GM18505 (cell line): Measurements from ENCODE around the gene KCNMB4.
"Not testable (repeated sequence)": the region's sequence is repeated elsewhere in the genome, so short reads cannot be mapped to it uniquely, and the experiment has no call there.

ENCODE experiments used
- ATAC-seq: cut with Tn5 transposase; IDR thresholded peaks from one replicate; pipeline ENCODE4 v1.9.1; 2021; ENCODE audit not compliant: unreplicated experiment
- POLR2A ChIP-seq: IDR thresholded peaks from 4 replicates; pipeline ENCODE4 v1.6.1; 2011; ENCODE audit warnings: borderline replicate concordance; ENCODE audit not compliant: insufficient read depth, insufficient read length; ENCODE audit errors: extremely low read depth

KCNMB4 gene

GRCh38 chr12:70355972-70356371 lies 10.1 kb upstream of the KCNMB4 start:
- ATAC-seq, result no peak
- TF ChIP-seq POLR2A, result no peak

DNA sequence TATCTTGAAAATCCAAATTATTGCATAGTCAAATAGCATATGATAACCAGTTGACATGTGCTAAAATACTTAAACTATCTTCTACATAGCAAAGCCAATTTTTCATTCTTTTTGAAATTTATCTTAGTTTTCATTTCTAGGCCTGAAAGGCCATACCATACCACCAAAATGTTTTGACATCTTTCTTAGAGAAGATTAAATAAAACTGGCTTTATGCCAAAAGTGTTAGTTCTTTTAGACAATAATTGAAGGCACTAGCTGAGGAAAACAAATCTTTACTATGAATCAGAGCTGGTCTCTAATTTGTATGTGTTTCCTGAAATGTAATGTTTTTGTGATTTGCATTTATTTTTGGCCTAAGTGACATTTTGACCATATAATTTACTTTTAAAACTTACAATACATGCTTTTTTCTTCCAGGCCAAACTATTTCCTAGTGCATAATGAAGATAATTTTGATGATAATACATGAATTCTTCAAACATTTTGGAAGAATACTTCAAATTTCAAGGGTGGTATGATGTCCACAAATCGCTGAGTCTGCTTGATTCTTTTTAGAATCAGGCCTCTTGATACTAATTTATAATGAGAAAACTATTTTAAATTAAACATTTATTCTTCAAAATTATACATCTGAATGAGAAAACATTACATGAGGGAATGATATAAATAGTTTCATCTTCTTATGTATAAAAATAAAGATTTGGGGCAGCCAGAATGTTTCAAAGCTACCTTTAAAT lies 6.5 kb upstream of the KCNMB4 start:
- no peak for ATAC-seq
- TF ChIP-seq POLR2A, result no peak

GRCh38 chr12:70360218-70360617 lies 5.9 kb upstream of the KCNMB4 start:
- TF ChIP-seq POLR2A, result no peak
- no peak for ATAC-seq

DNA sequence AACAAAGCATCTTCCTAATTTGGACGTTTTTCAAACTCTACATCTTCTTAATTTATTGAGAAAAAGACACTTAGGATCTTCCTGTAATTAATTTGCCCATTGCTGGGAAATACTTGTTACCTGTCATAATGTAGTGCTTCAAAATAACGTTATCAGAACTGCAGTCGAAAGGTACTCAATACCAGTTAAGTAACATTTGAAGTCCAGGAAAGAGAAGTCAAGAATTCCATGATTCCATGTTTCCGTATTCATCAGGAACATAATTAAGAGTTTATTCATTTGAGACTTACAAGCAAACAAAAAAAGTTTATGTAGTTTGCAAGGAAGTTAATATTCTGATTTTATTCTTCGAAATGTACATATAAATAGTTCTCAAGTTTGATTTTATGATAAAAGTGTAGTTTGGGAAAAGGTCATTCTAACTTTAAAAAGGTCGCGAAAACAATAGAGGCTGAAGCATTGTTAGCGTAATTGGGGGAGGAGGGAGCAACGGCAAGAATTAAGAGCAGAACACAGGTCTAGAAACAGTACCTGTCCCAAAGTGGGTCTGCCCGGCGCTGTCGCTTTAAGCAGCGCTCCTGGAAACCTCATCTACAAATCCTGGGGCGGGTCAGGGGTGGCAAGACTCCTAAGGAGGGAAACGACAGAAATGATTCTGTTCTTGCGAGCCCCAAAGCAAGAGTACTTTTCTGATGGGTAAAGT lies 1.2 kb upstream of the KCNMB4 start:
- TF ChIP-seq POLR2A, result no peak
- no peak for ATAC-seq

DNA sequence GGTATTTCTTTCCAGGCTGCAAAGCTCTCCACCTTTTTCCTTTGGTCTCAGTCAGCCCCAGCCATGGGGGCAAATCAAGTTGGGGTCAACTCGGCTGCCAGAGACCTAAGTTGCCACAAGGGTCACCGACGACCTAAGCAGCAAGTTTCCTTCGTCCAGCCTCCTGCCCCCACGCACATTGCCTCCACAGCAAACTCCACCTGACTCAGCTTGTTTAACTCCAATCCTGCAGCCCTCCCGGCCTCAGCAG lies 767 bp upstream of the KCNMB4 start:
- no peak for ATAC-seq
- no peak for TF ChIP-seq POLR2A

DNA sequence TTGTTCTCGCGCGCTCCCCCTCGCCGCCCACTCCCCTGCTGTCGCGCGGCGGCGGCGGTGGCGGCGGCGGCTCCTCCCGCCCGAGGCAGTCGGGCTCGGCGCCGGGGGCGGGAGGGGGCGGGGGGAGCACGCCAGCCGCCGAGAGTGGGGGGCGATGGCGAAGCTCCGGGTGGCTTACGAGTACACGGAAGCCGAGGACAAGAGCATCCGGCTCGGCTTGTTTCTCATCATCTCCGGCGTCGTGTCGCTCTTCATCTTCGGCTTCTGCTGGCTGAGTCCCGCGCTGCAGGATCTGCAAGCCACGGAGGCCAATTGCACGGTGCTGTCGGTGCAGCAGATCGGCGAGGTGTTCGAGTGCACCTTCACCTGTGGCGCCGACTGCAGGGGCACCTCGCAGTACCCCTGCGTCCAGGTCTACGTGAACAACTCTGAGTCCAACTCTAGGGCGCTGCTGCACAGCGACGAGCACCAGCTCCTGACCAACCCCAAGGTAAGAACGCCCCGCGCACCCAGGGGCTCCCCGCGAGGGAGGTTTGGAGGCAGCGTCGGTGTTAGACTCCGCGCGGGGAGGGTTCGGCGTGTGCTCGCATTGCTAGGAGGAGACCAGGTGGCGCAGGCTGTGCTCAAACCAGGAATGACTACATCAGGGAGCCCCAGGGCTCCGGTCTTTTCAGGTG lies 629 bp downstream of the KCNMB4 start:
- ATAC-seq, result peak; percentile 38
- TF ChIP-seq POLR2A, result no peak

- no peak for ATAC-seq
- no peak for TF ChIP-seq POLR2A
Observed at GRCh38 chr12:70367258-70368141, 1.4 kb downstream of the KCNMB4 start.

- TF ChIP-seq POLR2A, result no peak
- no peak for ATAC-seq
Observed at GRCh38 chr12:70372881-70373280, 6.8 kb downstream of the KCNMB4 start.

DNA sequence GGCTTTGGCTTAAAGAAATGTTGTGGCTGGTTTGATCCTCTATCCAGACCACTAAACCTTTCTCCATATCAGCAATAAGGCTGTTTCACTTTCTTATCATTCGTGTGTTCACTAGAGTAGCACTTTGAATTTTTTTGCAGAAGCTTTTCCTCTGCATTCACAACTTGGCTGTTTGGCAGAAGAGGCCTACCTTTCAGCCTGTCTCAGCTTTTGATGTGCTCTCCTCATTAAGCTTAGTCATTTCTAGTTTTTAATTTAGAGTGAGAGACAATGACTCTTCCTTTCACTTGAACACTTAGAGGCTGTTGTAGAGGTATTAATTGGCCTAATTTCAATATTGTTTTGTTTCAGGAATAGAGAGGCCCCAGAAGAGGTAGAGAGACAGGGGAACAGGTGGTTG lies 13.8 kb downstream of the KCNMB4 start:
- no peak for TF ChIP-seq POLR2A
- no peak for ATAC-seq

GRCh38 chr12:70383484-70383883 lies 17.4 kb downstream of the KCNMB4 start:
- ATAC-seq, result no peak
- no peak for TF ChIP-seq POLR2A

- ATAC-seq, result no peak
Observed at GRCh38 chr12:70383886-70384285, 17.8 kb downstream of the KCNMB4 start.

GRCh38 chr12:70386771-70387170 lies 20.7 kb downstream of the KCNMB4 start:
- no peak for ATAC-seq
- TF ChIP-seq POLR2A, result no peak

More at GRCh38 chr12:70383886-70384285, 17.8 kb downstream of the KCNMB4 start:
- TF ChIP-seq POLR2A, result no peak

GRCh38 chr12:70389678-70390077 lies 23.6 kb downstream of the KCNMB4 start:
- ATAC-seq, result no peak
- TF ChIP-seq POLR2A, result no peak

- not testable (repeated sequence) for ATAC-seq
Observed at GRCh38 chr12:70392631-70393030, 26.5 kb downstream of the KCNMB4 start.
